GM18502 (cell line): ENCODE measurements around the gene APOBEC3C.
A peak's percentile ranks its signal among the peaks of the same experiment; 100 is the strongest.
"Not testable (repeated sequence)": the region's sequence is repeated elsewhere in the genome, so short reads cannot be mapped to it uniquely, and the experiment has no call there.

Source experiments
- ATAC-seq: cut with Tn5 transposase; IDR thresholded peaks from one replicate; pipeline ENCODE4 v1.9.1; 2021; ENCODE audit warnings: mild to moderate bottlenecking; ENCODE audit not compliant: unreplicated experiment, poor library complexity

Gene APOBEC3C

GRCh38 chr22:38981992-38982927 is 31.8 kb upstream of the APOBEC3C start, which contains the start of gene APOBEC3B:
APOBEC3B (plus strand) TSS chr22:38982347; CDS start chr22:38982454, 107 bp downstream.
- peak; percentile 50 for ATAC-seq

- no peak for ATAC-seq
Observed at GRCh38 chr22:38984224-38984623, 29.8 kb upstream of the APOBEC3C start.

GRCh38 chr22:38984784-38985757 is 29.0 kb upstream of the APOBEC3C start:
- ATAC-seq: peak; percentile 71

GRCh38 chr22:38986629-38987028 is 27.4 kb upstream of the APOBEC3C start:
- ATAC-seq: no peak

- no peak for ATAC-seq
Observed at GRCh38 chr22:38987171-38987895, 26.7 kb upstream of the APOBEC3C start.

- no peak for ATAC-seq
Observed at GRCh38 chr22:38989466-38989865, 24.6 kb upstream of the APOBEC3C start.

- ATAC-seq: not testable (repeated sequence)
Observed at GRCh38 chr22:38992871-38993371, 21.1 kb upstream of the APOBEC3C start.

GRCh38 chr22:38996105-38996504 is 18.0 kb upstream of the APOBEC3C start:
- no peak for ATAC-seq

GRCh38 chr22:38997518-38997917 is 16.5 kb upstream of the APOBEC3C start:
- no peak for ATAC-seq

- no peak for ATAC-seq
Observed at GRCh38 chr22:39003165-39003638, 10.9 kb upstream of the APOBEC3C start.

- ATAC-seq: no peak
Observed at GRCh38 chr22:39007177-39007576, 6.9 kb upstream of the APOBEC3C start.

GRCh38 chr22:39008271-39008850 is 5.7 kb upstream of the APOBEC3C start:
- not testable (repeated sequence) for ATAC-seq

GRCh38 chr22:39010946-39011345 is 3.1 kb upstream of the APOBEC3C start:
- no peak for ATAC-seq

- ATAC-seq: no peak
Observed at GRCh38 chr22:39012533-39013511, 1.2 kb upstream of the APOBEC3C start.

- ATAC-seq: not testable (repeated sequence)
Observed at GRCh38 chr22:39013561-39013941, 506 bp upstream of the APOBEC3C start.

GRCh38 chr22:39014723-39015121 is 665 bp downstream of the APOBEC3C start:
- ATAC-seq: not testable (repeated sequence)

GRCh38 chr22:39016592-39016991 is 2.5 kb downstream of the APOBEC3C start:
- ATAC-seq: no peak
